DOHH2 (cell line): Measurements from ENCODE around the gene RRP1B.

ENCODE experiments used
- CTCF ChIP-seq: fragments of 200-600 bp; sonication (generic); IDR thresholded peaks from one replicate; pipeline ENCODE4 v1.5.1; 2014; ENCODE audit warnings: antibody characterized with exemption, mild to moderate bottlenecking, low read depth, low read length; ENCODE audit not compliant: poor library complexity, severe bottlenecking
- EZH2phosphoT487 ChIP-seq: fragments of 200-600 bp; sonication (generic); IDR thresholded peaks from 2 replicates; pipeline ENCODE4 v1.6.1; 2017; ENCODE audit warnings: borderline replicate concordance, mild to moderate bottlenecking, antibody characterized with exemption, low read length, moderate library complexity, mixed read lengths

- TF ChIP-seq CTCF, result no peak
- TF ChIP-seq EZH2phosphoT487, result no peak
Observed at GRCh38 chr21:43624339-43624738, 35.0 kb upstream of the RRP1B start.
